ENCODE results near the gene CDX1.
A peak's percentile ranks its signal among the peaks of the same experiment; 100 is the strongest.

The CDX1 gene

DNA sequence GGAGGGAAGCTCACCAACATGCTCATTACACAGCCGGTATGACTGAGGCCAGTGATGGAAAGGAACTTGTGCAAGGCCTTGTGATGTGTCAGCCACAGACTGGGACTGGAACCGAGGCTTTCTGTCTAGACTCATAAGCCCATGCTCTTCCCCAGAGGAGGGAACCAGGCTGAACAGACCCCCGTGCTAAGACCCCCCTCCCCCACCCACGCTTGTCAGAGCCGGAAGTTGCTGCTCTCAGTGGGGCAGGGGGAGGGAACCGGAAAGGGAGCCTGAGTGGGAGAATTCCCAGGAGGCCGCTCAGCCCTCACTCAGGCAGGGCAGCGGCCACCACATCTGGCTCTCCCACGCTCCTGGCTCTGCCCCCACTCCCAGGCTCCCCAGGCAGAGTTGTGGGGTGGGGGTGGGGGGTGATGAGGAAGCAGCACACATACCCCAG is 6.8 kb upstream of the CDX1 start:
- no peak overlapping the region for H3K4me3 ChIP-seq (ENCODE audit: low read length)
- peaks cover 12% of the 10 kb centered on the region for H3K4me1 ChIP-seq (ENCODE audit: control insufficient read depth, low read depth, low read length)
- no peak overlapping the region for H3K27ac ChIP-seq (ENCODE audit: low read length)
- no peaks in the 10 kb centered on the region for H3K36me3 ChIP-seq (ENCODE audit: control insufficient read depth, low read depth, low read length)
- no peaks in the 10 kb centered on the region for H3K9me3 ChIP-seq (ENCODE audit: control insufficient read depth, low read depth, low read length)
- H3K27me3 ChIP-seq (ENCODE audit: control insufficient read depth, insufficient read depth, low read length): peaks cover 30% of the 10 kb centered on the region
- no peak overlapping the region for H3K9ac ChIP-seq (ENCODE audit: low read length)

DNA sequence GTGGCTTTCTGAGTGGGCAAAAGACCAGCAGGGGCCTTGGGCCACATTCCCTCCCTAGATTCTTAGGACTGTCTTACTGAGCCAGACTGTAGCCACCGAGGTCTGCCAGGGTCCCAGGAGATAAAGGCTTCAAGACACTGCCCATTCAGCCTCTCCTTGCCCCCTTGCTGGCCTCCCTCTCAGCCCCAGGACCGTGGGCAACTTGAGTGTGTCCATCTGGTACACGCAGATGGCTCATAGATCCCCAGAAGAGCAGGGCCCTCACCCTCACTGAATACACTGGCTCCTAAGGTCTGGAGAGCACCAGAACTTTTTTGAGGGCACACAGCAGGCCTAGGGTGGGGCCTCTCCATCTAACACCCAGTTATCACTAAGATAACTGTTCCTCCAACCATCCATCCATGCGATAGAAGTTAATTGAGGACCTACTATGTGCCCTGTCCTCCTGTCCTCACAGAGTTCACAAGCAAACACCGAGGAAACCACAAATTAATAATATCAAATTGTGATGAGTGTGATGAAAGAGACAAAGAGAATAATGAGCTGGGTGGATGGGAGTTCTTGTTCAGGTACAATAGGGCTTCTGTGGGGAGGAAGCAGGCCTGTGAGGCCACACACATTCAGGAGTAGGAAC is 6.0 kb upstream of the CDX1 start:
- Histone ChIP-seq H3K4me3 (ENCODE audit: low read length) (no peak overlapping the region), H3K36me3 (ENCODE audit: control insufficient read depth, low read depth, low read length) (no peaks in the 10 kb centered on the region), H3K4me1 (ENCODE audit: control insufficient read depth, low read depth, low read length) (peaks cover 9% of the 10 kb centered on the region), H3K27ac (ENCODE audit: low read length) (no peak overlapping the region), H3K9me3 (ENCODE audit: control insufficient read depth, low read depth, low read length) (no peaks in the 10 kb centered on the region), H3K27me3 (ENCODE audit: control insufficient read depth, insufficient read depth, low read length) (peaks cover 38% of the 10 kb centered on the region), H3K9ac (ENCODE audit: low read length) (no peak overlapping the region)

DNA sequence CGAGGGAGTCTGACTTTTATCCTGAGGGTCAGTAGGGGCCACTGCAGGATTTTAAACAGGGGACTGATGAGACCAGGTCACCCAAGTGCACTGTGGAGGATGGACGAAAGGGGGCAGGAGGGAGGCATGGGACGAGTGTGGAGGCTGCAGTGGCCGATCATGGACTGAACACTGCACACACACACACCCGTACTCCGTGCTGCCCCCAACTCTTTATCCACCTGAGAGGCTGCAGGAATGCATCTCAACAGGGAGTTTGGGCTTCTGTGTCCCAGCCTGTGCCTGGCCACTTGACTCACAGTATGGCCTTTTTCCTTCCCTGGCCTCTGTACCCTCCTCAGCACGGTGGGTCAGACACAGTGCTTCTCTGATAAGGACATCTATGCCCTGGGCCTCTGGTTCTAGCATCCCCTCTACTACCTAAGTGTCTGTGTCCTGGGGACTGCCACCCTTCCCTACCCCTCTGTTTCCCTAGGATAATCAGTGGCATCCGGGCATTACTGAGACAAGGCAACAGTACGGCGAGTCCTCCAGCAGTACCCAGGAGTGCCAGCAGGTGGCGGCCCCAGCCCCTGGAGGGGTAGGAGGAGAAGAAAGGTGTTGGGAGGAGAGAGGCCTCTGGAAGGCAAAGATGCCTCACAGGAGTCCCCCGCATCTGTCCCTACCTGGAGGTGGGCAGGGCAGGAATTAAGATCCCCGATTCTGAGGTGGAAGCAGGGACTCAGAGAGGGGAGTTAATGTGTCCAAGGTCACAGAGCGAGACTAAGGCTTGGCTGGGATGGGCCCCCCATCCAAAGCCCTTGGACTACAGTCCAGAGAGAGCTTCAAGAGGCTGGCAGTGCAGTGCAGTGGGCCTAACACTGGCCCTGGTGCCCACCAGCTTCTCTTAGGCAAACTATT is 5.1 kb upstream of the CDX1 start:
- Histone ChIP-seq H3K27ac (ENCODE audit: low read length) (no peak overlapping the region), H3K27me3 (ENCODE audit: control insufficient read depth, insufficient read depth, low read length) (peaks cover 41% of the 10 kb centered on the region), H3K4me3 (ENCODE audit: low read length) (peak overlapping the region; percentile 8), H3K4me1 (ENCODE audit: control insufficient read depth, low read depth, low read length) (peaks cover 3% of the 10 kb centered on the region), H3K9ac (ENCODE audit: low read length) (no peak overlapping the region), H3K36me3 (ENCODE audit: control insufficient read depth, low read depth, low read length) (no peaks in the 10 kb centered on the region), H3K9me3 (ENCODE audit: control insufficient read depth, low read depth, low read length) (no peaks in the 10 kb centered on the region)

DNA sequence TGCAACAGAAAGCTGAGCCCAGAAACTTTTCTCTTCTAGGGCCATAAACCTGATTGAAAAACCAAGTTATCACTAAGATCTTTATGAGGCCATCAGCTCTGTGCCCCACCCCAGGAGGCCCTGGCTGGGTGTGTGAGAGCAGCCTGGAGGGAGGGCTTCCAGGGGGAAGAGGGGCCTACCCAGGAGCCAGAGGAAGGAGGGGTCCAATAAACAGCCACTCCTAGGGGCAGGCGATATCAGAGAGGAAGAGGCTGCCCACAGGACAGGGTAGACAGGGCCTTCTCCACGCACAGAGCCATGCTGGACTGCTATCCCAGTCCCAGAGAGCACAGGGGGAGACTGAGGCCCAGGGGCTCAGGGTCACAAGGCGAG is 4.5 kb upstream of the CDX1 start:
- Histone ChIP-seq H3K4me1 (ENCODE audit: control insufficient read depth, low read depth, low read length) (peaks cover 3% of the 10 kb centered on the region), H3K27ac (ENCODE audit: low read length) (no peak overlapping the region), H3K27me3 (ENCODE audit: control insufficient read depth, insufficient read depth, low read length) (peaks cover 45% of the 10 kb centered on the region), H3K9ac (ENCODE audit: low read length) (no peak overlapping the region), H3K9me3 (ENCODE audit: control insufficient read depth, low read depth, low read length) (no peaks in the 10 kb centered on the region), H3K36me3 (ENCODE audit: control insufficient read depth, low read depth, low read length) (no peaks in the 10 kb centered on the region), H3K4me3 (ENCODE audit: low read length) (no peak overlapping the region)

DNA sequence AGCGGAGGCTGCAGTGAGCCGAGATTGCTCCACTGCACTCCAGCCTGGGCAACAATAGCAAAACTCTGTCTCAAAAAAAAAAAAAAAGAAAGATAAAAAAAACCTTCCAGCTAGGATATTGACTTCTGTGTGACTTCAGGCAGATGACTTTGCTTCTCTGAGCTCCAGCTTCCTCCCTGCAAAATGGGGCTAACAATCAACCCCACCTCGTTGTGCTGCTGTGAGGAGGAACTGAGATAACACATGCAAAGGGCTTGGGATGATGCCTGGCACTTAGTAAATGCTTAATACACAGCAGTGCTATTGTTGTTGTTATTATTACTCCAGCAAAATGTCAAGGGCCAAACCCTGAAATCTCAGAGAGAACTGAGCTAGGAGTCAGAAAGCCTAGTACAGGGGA is 3.5 kb upstream of the CDX1 start:
- H3K27me3 ChIP-seq (ENCODE audit: control insufficient read depth, insufficient read depth, low read length): peaks cover 54% of the 10 kb centered on the region
- no peak overlapping the region for H3K9ac ChIP-seq (ENCODE audit: low read length)
- no peak overlapping the region for H3K4me3 ChIP-seq (ENCODE audit: low read length)
- H3K4me1 ChIP-seq (ENCODE audit: control insufficient read depth, low read depth, low read length): peaks cover 7% of the 10 kb centered on the region
- no peak overlapping the region for H3K27ac ChIP-seq (ENCODE audit: low read length)
- H3K9me3 ChIP-seq (ENCODE audit: control insufficient read depth, low read depth, low read length): no peaks in the 10 kb centered on the region
- H3K36me3 ChIP-seq (ENCODE audit: control insufficient read depth, low read depth, low read length): no peaks in the 10 kb centered on the region

DNA sequence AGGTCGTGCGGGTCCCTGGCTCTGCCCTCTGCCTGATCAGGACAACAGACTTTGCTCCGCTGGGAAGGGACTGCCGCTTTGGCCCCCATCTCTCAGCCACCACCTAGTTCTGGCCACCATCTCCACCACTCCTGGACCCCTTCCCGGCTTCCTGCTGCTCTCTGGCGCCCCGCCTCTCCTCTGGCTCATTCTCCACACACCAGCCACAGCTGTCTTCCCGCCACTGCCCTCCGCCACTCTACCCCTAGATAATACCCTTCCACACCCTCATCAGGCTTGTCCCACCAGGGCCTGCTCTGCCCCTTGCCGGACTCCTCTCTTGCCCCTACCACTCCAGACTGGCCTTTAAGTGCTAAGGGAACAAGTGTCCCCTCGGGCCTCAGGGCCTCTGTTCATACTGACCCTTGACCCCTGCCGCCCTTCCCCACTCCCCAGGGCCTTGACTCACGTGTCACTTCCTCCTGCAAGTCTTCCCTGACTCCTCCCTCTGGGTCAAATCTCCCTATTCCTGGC is 3.0 kb upstream of the CDX1 start:
- Histone ChIP-seq H3K27me3 (ENCODE audit: control insufficient read depth, insufficient read depth, low read length) (peaks cover 60% of the 10 kb centered on the region), H3K4me1 (ENCODE audit: control insufficient read depth, low read depth, low read length) (peaks cover 7% of the 10 kb centered on the region), H3K9ac (ENCODE audit: low read length) (no peak overlapping the region), H3K9me3 (ENCODE audit: control insufficient read depth, low read depth, low read length) (no peaks in the 10 kb centered on the region), H3K27ac (ENCODE audit: low read length) (no peak overlapping the region), H3K36me3 (ENCODE audit: control insufficient read depth, low read depth, low read length) (no peaks in the 10 kb centered on the region), H3K4me3 (ENCODE audit: low read length) (no peak overlapping the region)

DNA sequence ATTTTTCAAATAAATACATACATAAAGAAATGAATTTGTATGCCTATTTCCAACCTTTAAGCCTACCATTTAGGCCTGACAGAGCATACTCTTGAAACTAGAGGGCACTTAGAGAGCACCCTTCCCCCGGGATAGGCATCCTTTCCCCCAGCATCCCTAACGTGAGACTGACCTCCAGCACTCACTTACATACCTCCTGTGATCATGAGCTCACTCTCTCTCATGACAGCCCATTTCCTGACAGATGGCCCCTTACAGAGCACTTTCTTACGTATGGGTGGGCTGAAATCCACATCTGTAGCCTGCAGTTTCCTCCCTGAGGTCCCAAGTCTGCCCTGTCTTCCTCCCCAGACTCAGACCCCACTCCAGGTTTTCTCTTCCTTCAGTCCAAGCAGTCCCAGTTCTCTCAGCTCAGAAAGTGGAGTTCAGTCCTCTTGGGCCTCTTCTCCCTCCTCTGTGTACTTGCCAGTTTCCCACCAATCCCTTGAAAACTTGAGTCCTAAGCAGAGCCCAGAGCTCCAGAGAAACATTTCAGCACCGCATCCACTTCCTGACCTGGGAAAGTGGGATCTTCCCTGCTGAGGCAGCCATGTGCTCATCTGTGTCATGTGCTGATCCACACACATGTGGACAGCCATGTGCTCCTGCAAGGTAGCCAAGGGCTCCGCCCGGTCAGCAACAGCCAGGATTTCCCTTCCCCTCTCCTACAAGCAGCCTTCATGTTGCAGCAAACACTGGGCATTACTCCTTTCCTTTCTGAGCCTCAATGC is 2.2 kb upstream of the CDX1 start:
- Histone ChIP-seq H3K27me3 (ENCODE audit: control insufficient read depth, insufficient read depth, low read length) (peaks cover 68% of the 10 kb centered on the region), H3K36me3 (ENCODE audit: control insufficient read depth, low read depth, low read length) (no peaks in the 10 kb centered on the region), H3K4me3 (ENCODE audit: low read length) (no peak overlapping the region), H3K9me3 (ENCODE audit: control insufficient read depth, low read depth, low read length) (no peaks in the 10 kb centered on the region), H3K9ac (ENCODE audit: low read length) (no peak overlapping the region), H3K27ac (ENCODE audit: low read length) (no peak overlapping the region), H3K4me1 (ENCODE audit: control insufficient read depth, low read depth, low read length) (peaks cover 7% of the 10 kb centered on the region)

DNA sequence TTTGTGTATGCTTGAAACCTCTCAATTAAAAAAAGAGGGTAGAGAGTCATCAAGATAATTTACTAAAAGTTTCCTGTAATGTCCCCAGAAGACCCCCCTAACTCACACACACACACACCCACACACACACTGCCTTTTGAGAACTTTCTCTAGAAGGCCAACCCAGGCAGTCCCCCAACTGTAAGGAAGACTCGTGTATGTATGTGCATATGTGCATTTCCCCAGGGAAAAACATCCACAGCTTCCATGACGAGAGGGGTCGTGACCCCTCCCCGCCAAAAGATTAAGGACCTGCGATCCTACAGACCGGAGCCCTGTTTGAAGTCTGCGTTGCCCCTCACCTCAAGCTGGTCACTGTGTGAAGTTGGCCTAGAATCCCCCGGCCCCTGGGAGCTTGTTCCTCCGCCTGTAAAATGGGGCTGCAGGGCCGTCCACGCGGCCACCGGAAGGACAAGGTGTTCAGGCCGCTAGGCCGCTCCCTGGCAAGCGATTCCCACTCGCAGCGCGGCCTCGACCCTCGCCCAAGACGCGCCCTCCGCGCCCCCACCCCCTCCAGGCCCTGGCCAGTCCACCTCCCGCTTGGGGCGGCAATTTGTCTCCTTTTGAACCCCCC is 435 bp upstream of the CDX1 start:
- Histone ChIP-seq H3K4me1 (ENCODE audit: control insufficient read depth, low read depth, low read length) (peaks cover 7% of the 10 kb centered on the region), H3K4me3 (ENCODE audit: low read length) (no peak overlapping the region), H3K36me3 (ENCODE audit: control insufficient read depth, low read depth, low read length) (no peaks in the 10 kb centered on the region), H3K9ac (ENCODE audit: low read length) (no peak overlapping the region), H3K9me3 (ENCODE audit: control insufficient read depth, low read depth, low read length) (no peaks in the 10 kb centered on the region), H3K27me3 (ENCODE audit: control insufficient read depth, insufficient read depth, low read length) (peaks cover 85% of the 10 kb centered on the region), H3K27ac (ENCODE audit: low read length) (no peak overlapping the region)

DNA sequence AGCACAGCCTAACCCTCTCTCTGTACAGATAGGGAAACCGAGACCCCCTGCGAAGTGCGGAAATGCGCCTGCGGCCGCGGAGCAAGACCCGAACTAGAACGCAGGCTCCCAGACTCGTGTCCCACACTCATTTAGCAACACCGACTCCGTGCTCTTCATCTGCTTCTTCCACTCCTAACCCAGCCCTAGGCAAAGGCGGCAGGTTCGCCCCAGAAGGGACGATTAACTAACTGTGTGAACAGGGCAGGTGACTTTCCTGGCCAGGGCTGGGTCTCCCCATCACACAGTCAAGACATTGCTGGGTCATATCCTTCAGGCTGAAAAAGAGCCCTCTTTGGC is 903 bp downstream of the CDX1 start:
- Histone ChIP-seq H3K27ac (ENCODE audit: low read length) (no peak overlapping the region), H3K27me3 (ENCODE audit: control insufficient read depth, insufficient read depth, low read length) (peaks cover 92% of the 10 kb centered on the region), H3K36me3 (ENCODE audit: control insufficient read depth, low read depth, low read length) (no peaks in the 10 kb centered on the region), H3K9me3 (ENCODE audit: control insufficient read depth, low read depth, low read length) (no peaks in the 10 kb centered on the region), H3K9ac (ENCODE audit: low read length) (no peak overlapping the region), H3K4me1 (ENCODE audit: control insufficient read depth, low read depth, low read length) (peaks cover 4% of the 10 kb centered on the region), H3K4me3 (ENCODE audit: low read length) (no peak overlapping the region)

DNA sequence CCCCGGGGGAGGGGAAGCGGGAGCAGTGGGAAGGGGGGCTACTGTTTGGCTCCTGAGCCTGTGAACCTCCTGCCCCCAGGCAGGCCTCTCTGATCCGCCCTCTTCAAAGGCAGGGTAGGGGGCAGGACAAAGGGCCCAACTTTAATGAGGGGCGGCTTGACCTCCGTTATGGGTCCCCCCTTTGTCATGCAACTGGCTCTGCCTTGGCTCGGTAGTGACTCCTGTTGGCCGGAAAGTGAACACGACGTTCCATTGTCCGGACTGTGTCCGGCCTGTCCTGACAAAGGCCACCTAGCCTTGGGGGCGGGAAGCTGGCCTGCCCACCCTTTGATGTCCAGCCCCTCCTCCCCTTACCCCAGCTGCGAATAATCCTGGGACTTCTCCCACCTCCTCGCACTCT is 1.3 kb downstream of the CDX1 start:
- H3K36me3 ChIP-seq (ENCODE audit: control insufficient read depth, low read depth, low read length): no peaks in the 10 kb centered on the region
- H3K27me3 ChIP-seq (ENCODE audit: control insufficient read depth, insufficient read depth, low read length): peaks cover 92% of the 10 kb centered on the region
- H3K9ac ChIP-seq (ENCODE audit: low read length): no peak overlapping the region
- no peak overlapping the region for H3K4me3 ChIP-seq (ENCODE audit: low read length)
- peaks cover 4% of the 10 kb centered on the region for H3K4me1 ChIP-seq (ENCODE audit: control insufficient read depth, low read depth, low read length)
- H3K9me3 ChIP-seq (ENCODE audit: control insufficient read depth, low read depth, low read length): no peaks in the 10 kb centered on the region
- no peak overlapping the region for H3K27ac ChIP-seq (ENCODE audit: low read length)

DNA sequence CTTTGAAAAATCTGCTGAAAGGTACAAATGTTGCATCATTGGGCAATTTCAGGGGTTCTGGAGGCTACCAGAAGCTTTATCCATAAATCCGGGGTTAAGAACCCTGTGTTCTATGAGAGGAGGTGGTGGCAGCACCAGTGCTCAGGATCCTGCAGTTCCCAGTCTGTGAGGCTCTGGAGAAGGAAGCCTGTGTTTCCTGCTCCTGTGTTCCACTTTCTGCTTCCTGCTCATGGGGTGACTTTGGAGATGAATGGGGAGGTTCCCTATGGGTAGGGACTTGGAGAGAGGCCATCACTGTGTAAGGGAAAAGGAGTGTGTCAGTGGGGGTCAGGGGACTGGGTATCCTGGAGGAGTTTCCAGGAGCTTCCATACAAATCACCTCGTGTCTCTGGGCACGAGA is 2.3 kb downstream of the CDX1 start:
- peaks cover 90% of the 10 kb centered on the region for H3K27me3 ChIP-seq (ENCODE audit: control insufficient read depth, insufficient read depth, low read length)
- no peaks in the 10 kb centered on the region for H3K36me3 ChIP-seq (ENCODE audit: control insufficient read depth, low read depth, low read length)
- H3K4me1 ChIP-seq (ENCODE audit: control insufficient read depth, low read depth, low read length): peaks cover 4% of the 10 kb centered on the region
- no peak overlapping the region for H3K4me3 ChIP-seq (ENCODE audit: low read length)
- no peak overlapping the region for H3K9ac ChIP-seq (ENCODE audit: low read length)
- H3K27ac ChIP-seq (ENCODE audit: low read length): no peak overlapping the region
- H3K9me3 ChIP-seq (ENCODE audit: control insufficient read depth, low read depth, low read length): no peaks in the 10 kb centered on the region

Measured in iPS-18a (cell line).